ENCODE data around the gene HRH2. TPM values are rescaled to one million over a fixed set of nuclear protein-coding genes. Genes with fewer than 3 reads are reported as not detected.

Gene HRH2
- total RNA-seq, 1 donor from 2014 or later = 1.7 TPM

DNA sequence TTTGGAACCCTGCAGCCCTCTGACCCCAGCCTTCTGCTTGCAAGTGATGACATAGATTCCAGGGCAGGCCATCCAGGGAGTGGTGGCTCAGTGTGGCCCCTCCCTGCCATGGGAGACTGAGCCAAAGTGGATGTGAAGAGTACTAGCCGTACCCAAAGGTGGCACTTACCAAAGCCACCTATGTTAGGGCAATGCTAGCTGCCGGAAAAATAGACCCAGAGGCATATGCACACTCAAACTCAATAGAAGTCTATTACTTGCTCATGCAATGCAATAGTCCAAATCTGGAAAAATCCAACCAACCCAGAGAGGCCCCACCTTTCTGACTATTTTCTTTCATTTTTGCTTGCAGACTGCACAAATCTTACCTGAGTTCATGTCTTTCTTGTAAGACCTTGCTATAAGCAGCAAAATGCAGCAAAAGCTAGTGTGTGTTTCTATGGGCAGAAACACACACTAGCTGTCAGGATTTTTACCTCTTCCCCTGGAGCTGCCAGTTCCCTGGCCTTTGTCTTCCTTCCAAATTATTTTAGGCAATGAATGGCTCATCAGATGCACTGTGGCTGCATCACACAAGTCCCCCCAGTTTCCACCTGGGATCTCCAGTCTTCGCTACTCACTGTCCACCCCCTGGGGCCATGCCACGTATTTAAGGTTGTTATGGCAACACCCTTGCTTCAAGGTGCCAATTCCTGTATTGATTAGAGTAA is 74.0 kb downstream of the HRH2 start:
- H3K4me3 Mint-ChIP-seq = no peak overlapping the region
- TF ChIP-seq, protein P1, sequence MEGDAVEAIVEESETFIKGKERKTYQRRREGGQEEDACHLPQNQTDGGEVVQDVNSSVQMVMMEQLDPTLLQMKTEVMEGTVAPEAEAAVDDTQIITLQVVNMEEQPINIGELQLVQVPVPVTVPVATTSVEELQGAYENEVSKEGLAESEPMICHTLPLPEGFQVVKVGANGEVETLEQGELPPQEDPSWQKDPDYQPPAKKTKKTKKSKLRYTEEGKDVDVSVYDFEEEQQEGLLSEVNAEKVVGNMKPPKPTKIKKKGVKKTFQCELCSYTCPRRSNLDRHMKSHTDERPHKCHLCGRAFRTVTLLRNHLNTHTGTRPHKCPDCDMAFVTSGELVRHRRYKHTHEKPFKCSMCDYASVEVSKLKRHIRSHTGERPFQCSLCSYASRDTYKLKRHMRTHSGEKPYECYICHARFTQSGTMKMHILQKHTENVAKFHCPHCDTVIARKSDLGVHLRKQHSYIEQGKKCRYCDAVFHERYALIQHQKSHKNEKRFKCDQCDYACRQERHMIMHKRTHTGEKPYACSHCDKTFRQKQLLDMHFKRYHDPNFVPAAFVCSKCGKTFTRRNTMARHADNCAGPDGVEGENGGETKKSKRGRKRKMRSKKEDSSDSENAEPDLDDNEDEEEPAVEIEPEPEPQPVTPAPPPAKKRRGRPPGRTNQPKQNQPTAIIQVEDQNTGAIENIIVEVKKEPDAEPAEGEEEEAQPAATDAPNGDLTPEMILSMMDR (conservative IDR thresholded peaks at IDR 0.05) = no peak
- no peaks in the 10 kb centered on the region for H3K36me3 Mint-ChIP-seq (ENCODE audit: low read depth)
- no peak overlapping the region for H3K27ac Mint-ChIP-seq (ENCODE audit: unreplicated experiment)
- no peak for DNase-seq (ENCODE audit: low read depth, low spot score)
- peaks cover 6% of the 10 kb centered on the region for H3K27me3 Mint-ChIP-seq (ENCODE audit: low read depth)
- H3K4me1 Mint-ChIP-seq = peaks cover 13% of the 10 kb centered on the region
- no peaks in the 10 kb centered on the region for H3K9me3 Mint-ChIP-seq

DNA sequence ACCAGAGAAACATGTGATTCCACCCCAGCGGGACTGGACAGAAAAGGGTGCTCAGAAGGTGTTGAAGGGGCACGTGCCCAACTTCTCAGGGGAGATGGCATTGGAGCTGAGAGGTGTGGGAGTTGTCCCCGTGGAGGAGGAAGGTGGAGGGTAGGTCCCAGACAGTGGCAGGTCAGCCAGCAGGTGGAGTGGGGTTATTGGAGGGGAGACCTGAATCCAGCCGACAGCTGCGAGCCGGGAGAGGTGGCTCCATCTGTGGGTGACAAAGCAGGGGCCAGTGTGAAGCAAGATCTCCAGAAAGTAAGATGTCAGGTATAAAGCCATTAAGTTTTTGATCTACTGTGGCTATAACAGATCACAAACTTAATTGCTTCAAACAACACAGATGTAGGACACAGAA is 75.1 kb downstream of the HRH2 start:
- H3K4me3 Mint-ChIP-seq = no peak overlapping the region
- H3K36me3 Mint-ChIP-seq (ENCODE audit: low read depth) = no peaks in the 10 kb centered on the region
- peaks cover 6% of the 10 kb centered on the region for H3K27me3 Mint-ChIP-seq (ENCODE audit: low read depth)
- no peaks in the 10 kb centered on the region for H3K9me3 Mint-ChIP-seq
- TF ChIP-seq, protein P1 (conservative IDR thresholded peaks at IDR 0.05) = no peak
- no peak for DNase-seq (ENCODE audit: low read depth, low spot score)
- H3K4me1 Mint-ChIP-seq = peaks cover 13% of the 10 kb centered on the region
- peak overlapping the region; percentile 82 for H3K27ac Mint-ChIP-seq (ENCODE audit: unreplicated experiment)

DNA sequence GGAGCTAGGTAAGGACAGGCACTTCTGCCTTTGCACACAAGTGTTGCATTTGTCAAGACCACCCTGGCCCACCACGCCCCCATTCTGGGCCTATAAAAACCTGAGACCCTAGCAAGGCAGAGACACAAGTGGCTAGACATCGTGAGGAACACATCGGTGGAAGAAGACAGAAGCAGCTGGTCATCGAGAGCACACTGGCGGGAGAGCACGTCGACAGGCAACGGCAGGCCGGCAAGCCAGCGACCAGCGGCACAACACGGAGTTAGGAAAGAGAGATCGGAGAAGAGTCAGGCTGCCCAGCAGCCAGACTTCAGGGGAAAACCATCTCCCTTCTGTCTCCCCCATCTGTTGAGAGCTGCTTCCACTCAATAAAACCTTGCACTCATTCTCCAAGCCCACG is 76.1 kb downstream of the HRH2 start:
- no peak for DNase-seq (ENCODE audit: low read depth, low spot score)
- H3K27ac Mint-ChIP-seq (ENCODE audit: unreplicated experiment) = no peak overlapping the region
- H3K9me3 Mint-ChIP-seq = no peaks in the 10 kb centered on the region
- H3K4me3 Mint-ChIP-seq = no peak overlapping the region
- TF ChIP-seq, protein P1 (conservative IDR thresholded peaks at IDR 0.05) = no peak
- peaks cover 12% of the 10 kb centered on the region for H3K4me1 Mint-ChIP-seq
- H3K36me3 Mint-ChIP-seq (ENCODE audit: low read depth) = no peaks in the 10 kb centered on the region
- H3K27me3 Mint-ChIP-seq (ENCODE audit: low read depth) = peaks cover 6% of the 10 kb centered on the region

DNA sequence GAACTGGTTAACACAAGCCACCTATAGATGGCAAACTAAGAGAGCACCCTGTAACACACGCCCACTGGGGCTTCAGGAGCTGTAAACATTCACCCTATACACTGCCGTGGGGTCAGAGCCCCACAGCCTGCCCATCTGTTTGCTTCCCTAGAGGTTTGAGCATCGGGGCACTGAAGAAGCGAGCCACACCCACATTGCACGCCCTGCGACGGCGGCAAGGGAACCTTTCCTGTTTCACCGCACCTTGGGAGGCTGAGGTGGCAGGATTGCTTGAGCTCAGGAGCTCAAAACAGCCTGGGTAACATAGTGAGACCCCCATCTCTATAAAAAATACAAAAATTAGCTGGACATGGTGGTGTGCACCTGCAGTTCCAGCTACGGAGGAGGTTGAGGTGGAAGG is 76.6 kb downstream of the HRH2 start:
- Mint-ChIP-seq H3K4me3 (no peak overlapping the region), H3K36me3 (ENCODE audit: low read depth) (no peaks in the 10 kb centered on the region), H3K4me1 (peaks cover 9% of the 10 kb centered on the region), H3K27me3 (ENCODE audit: low read depth) (peaks cover 5% of the 10 kb centered on the region), H3K9me3 (no peaks in the 10 kb centered on the region), H3K27ac (ENCODE audit: unreplicated experiment) (no peak overlapping the region)
- TF ChIP-seq, protein P1 (conservative IDR thresholded peaks at IDR 0.05) = no peak
- no peak for DNase-seq (ENCODE audit: low read depth, low spot score)

DNA sequence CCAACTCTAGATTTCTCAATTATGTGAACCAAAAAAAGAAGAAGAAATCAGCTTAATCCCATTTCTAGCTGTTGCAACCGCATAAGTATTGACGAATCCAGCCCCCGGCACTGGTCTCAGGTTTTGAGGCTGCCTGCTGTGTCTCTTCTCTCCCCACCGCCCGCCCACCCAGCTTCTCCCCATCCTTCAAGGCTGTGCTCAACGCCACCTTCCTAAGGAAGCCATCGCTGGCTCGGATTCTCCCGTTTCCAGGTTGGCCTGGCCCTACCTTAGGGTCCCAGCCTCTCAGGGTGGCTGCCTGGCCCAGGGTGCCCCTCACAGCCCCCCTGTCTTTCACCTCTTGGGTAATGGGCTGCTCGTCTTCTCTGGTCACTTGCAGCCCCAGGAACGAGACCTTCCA is 77.8 kb downstream of the HRH2 start:
- no peaks in the 10 kb centered on the region for H3K9me3 Mint-ChIP-seq
- no peaks in the 10 kb centered on the region for H3K36me3 Mint-ChIP-seq (ENCODE audit: low read depth)
- TF ChIP-seq, protein P1 (conservative IDR thresholded peaks at IDR 0.05) = no peak
- DNase-seq (ENCODE audit: low read depth, low spot score) = no peak
- peaks cover 3% of the 10 kb centered on the region for H3K4me1 Mint-ChIP-seq
- no peak overlapping the region for H3K27ac Mint-ChIP-seq (ENCODE audit: unreplicated experiment)
- H3K4me3 Mint-ChIP-seq = no peak overlapping the region
- H3K27me3 Mint-ChIP-seq (ENCODE audit: low read depth) = peaks cover 10% of the 10 kb centered on the region

Measured in neural crest cell (in vitro differentiated cells).